DOHH2 (cell line): Measurements from ENCODE around the gene MAPK8.

Source experiments
- H3F3A ChIP-seq: fragments of 200-600 bp; sonication (generic), shearing (Covaris generic); 2 replicates; pipeline ENCODE4 v1.6.0; 2016; ENCODE audit warnings: antibody characterized with exemption, mild to moderate bottlenecking; ENCODE audit not compliant: control insufficient read depth, insufficient read depth
- H3K27ac ChIP-seq: fragments of 200-600 bp; sonication (generic); 2 replicates; pipeline ENCODE4 v1.5.1; 2014; ENCODE audit warnings: low read depth, mild to moderate bottlenecking, low read length, moderate library complexity
- H3K27me3 ChIP-seq: fragments of 200-600 bp; sonication (generic); 2 replicates; pipeline ENCODE4 v1.6.1; 2014; ENCODE audit warnings: mild to moderate bottlenecking, low read length, mixed read lengths; ENCODE audit not compliant: control insufficient read depth
- H3K36me3 ChIP-seq: fragments of 200-600 bp; sonication (generic); 2 replicates; pipeline ENCODE4 v1.6.1; 2014; ENCODE audit warnings: mild to moderate bottlenecking, low read length, moderate library complexity, mixed read lengths; ENCODE audit not compliant: control insufficient read depth
- H3K4me1 ChIP-seq: fragments of 200-600 bp; sonication (generic); 2 replicates; pipeline ENCODE4 v1.6.1; 2014; ENCODE audit warnings: mild to moderate bottlenecking, low read length, mixed read lengths; ENCODE audit not compliant: control insufficient read depth
- H3K4me2 ChIP-seq: fragments of 200-600 bp; sonication (generic); 2 replicates; pipeline ENCODE4 v1.6.0; 2014; ENCODE audit warnings: mild to moderate bottlenecking, low read length, moderate library complexity
- H3K4me3 ChIP-seq: fragments of 200-600 bp; sonication (generic); 2 replicates; pipeline ENCODE4 v1.5.1; 2014; ENCODE audit warnings: mild to moderate bottlenecking, low read length, mixed read lengths
- H3K79me2 ChIP-seq: fragments of 200-600 bp; sonication (generic); 2 replicates; pipeline ENCODE4 v1.6.1; 2014; ENCODE audit warnings: mild to moderate bottlenecking, low read length, mixed read lengths; ENCODE audit not compliant: control insufficient read depth
- H3K9me2 ChIP-seq: fragments of 200-600 bp; sonication (generic); replicated peaks from 2 replicates; pipeline ENCODE4 v1.6.1; 2014; ENCODE audit warnings: mild to moderate bottlenecking, low read length, mixed read lengths; ENCODE audit not compliant: control insufficient read depth
- H3K9me3 ChIP-seq: fragments of 200-600 bp; sonication (generic); 2 replicates; pipeline ENCODE4 v1.6.1; 2014; ENCODE audit warnings: antibody characterized with exemption, low read length, mixed read lengths; ENCODE audit not compliant: control insufficient read depth, insufficient read depth
- H4K20me1 ChIP-seq: fragments of 200-600 bp; sonication (generic); 2 replicates; pipeline ENCODE4 v1.6.0; 2014; ENCODE audit warnings: low read depth, mild to moderate bottlenecking, antibody characterized with exemption, low read length, moderate library complexity; ENCODE audit not compliant: control insufficient read depth, insufficient read depth
- EZH2phosphoT487 ChIP-seq: fragments of 200-600 bp; sonication (generic); IDR thresholded peaks from 2 replicates; pipeline ENCODE4 v1.6.1; 2017; ENCODE audit warnings: borderline replicate concordance, mild to moderate bottlenecking, antibody characterized with exemption, low read length, moderate library complexity, mixed read lengths
- TF ChIP-seq, protein P1 (sequence below): fragments of 200-600 bp; sonication (generic); IDR thresholded peaks from one replicate; pipeline ENCODE4 v1.5.1; 2014; ENCODE audit warnings: antibody characterized with exemption, mild to moderate bottlenecking, low read depth, low read length; ENCODE audit not compliant: poor library complexity, severe bottlenecking

MAPK8 gene

DNA sequence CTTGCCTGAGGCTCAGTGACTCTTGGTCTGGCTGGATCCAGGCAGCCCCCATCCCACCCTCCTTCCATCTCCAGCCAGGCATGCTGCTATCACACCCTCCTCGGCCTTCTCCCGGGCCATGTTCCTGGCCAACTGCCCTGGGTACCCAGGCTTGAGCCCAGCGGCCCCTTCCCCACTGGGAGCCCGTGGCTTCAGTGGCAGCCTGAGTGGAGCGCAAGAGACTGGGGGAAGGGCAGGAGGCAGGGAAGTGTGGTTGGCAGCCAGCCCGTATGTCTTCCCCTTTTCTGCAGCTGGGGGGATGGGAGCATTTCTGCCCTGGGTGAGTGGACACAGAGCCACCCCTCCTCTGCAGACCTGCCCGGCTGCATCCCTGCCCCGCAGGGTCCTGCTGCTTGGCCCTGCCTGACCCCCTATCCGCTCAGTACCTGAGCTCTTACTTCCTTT, 149.9 kb downstream of the MAPK8 start:
- no peaks in the 10 kb centered on the region for H3K9me2 ChIP-seq
- H3K36me3 ChIP-seq, result no peaks in the 10 kb centered on the region
- no peak overlapping the region for H3K4me3 ChIP-seq
- no peak overlapping the region for H3K27ac ChIP-seq
- H3K9me3 ChIP-seq, result no peaks in the 10 kb centered on the region
- H3K4me2 ChIP-seq, result no peak overlapping the region
- H3K4me1 ChIP-seq, result peaks cover 7% of the 10 kb centered on the region
- TF ChIP-seq EZH2phosphoT487, result no peak
- TF ChIP-seq, protein P1, sequence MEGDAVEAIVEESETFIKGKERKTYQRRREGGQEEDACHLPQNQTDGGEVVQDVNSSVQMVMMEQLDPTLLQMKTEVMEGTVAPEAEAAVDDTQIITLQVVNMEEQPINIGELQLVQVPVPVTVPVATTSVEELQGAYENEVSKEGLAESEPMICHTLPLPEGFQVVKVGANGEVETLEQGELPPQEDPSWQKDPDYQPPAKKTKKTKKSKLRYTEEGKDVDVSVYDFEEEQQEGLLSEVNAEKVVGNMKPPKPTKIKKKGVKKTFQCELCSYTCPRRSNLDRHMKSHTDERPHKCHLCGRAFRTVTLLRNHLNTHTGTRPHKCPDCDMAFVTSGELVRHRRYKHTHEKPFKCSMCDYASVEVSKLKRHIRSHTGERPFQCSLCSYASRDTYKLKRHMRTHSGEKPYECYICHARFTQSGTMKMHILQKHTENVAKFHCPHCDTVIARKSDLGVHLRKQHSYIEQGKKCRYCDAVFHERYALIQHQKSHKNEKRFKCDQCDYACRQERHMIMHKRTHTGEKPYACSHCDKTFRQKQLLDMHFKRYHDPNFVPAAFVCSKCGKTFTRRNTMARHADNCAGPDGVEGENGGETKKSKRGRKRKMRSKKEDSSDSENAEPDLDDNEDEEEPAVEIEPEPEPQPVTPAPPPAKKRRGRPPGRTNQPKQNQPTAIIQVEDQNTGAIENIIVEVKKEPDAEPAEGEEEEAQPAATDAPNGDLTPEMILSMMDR, result no peak
- no peaks in the 10 kb centered on the region for H3K79me2 ChIP-seq
- H3F3A ChIP-seq, result no peaks in the 10 kb centered on the region
- no peaks in the 10 kb centered on the region for H3K27me3 ChIP-seq
- H4K20me1 ChIP-seq, result no peaks in the 10 kb centered on the region

DNA sequence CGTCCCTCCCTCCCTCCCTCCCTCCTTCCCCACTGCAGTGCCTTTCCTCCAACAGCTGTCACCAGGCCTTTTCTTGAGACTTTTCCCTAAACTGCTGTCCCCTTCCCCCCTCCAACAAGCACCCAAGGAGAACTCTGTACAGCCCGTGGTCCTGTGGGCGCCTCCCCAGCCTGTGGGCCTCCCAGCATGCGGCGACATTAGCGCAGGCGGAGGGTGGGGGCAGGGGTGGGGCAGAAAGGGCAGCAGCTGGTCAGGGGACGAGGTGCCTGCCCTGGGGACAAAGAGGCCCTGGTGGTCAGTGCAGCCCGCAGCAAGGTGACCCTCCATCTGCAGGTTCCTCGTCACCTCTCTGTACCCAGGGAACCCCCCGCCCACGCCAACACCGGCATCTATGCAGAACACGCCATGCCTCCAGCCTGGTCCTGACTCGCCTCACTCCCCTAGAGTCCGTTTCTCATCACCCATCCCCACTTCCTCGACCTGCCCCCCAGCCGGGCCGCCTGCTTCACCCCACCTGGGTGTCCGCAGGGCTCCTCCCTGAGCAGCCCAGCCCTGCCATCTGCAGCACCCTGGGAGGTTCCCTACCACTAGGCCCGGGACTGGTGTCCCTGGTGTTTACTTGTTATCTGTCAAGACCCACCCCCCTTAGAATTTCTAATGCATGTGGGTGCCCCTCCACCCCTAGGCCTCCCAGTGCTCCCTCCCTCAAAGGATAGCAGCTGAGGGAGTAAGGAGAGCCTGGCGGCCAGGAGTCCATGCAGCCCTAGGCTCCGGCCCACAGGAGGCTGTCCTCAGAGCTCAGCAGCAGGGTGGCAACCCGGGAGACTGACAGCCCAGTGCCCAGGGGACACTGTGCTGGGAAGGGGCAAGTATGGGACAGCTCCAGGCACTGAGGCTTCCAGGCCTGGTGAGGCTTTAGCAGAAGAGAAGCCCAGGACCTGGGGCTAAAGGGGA, 150.6 kb downstream of the MAPK8 start:
- TF ChIP-seq, protein P1, result no peak
- TF ChIP-seq EZH2phosphoT487, result no peak
- Histone ChIP-seq H3K27me3 (no peaks in the 10 kb centered on the region), H3K4me1 (peaks cover 7% of the 10 kb centered on the region), H3K9me3 (no peaks in the 10 kb centered on the region), H3K36me3 (no peaks in the 10 kb centered on the region), H4K20me1 (no peaks in the 10 kb centered on the region), H3K27ac (no peak overlapping the region), H3K79me2 (no peaks in the 10 kb centered on the region), H3K9me2 (no peaks in the 10 kb centered on the region), H3F3A (no peaks in the 10 kb centered on the region), H3K4me3 (no peak overlapping the region), H3K4me2 (no peak overlapping the region)

DNA sequence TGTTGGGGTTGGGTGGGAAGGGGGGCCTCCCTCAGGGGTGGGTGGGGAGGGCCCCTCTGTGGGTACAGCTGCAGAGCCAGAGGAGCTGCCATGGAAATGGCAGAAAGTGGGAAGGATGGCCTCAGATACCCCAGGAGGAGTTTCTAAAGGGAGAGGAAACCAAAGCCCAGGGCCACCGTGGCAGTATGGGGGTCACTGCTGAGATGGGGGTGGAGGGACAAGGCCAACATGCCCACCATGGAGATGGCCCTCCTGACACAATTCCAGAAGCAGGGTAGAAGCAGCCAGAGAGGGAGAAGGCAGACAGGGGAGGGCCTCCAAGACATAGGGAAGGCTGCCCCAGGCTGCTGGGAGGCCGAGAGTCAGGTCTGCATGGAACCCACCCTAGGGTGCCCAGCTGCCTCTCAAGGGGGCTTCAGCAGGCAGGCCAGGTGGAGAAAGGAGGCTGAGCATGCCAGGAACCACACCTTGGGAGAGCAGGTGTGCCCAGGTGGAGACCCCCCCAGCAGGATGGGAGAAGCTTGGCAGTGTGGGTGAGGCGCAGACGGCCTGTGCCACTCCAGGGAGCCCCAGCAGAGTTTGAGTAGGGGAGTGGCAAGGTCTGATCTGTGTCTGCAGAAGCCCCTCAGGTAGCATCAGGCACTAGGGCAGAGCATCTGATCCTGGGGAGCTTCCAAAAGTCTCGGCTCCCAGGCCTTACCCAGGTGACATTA, 151.6 kb downstream of the MAPK8 start:
- H3K27me3 ChIP-seq, result no peaks in the 10 kb centered on the region
- no peak overlapping the region for H3K4me3 ChIP-seq
- H3K27ac ChIP-seq, result no peak overlapping the region
- H3K4me2 ChIP-seq, result no peak overlapping the region
- peaks cover 7% of the 10 kb centered on the region for H3K4me1 ChIP-seq
- H4K20me1 ChIP-seq, result no peaks in the 10 kb centered on the region
- no peaks in the 10 kb centered on the region for H3K9me3 ChIP-seq
- no peaks in the 10 kb centered on the region for H3K36me3 ChIP-seq
- H3F3A ChIP-seq, result no peaks in the 10 kb centered on the region
- no peaks in the 10 kb centered on the region for H3K9me2 ChIP-seq
- H3K79me2 ChIP-seq, result no peaks in the 10 kb centered on the region
- TF ChIP-seq, protein P1, result no peak
- no peak for TF ChIP-seq EZH2phosphoT487
